HG02852 (cell line): ENCODE measurements around the gene SETD1A.

ENCODE experiments used
- ATAC-seq: cut with Tn5 transposase; IDR thresholded peaks from one replicate; pipeline ENCODE4 v1.9.1; 2021; ENCODE audit warnings: mild to moderate bottlenecking, moderate library complexity; ENCODE audit not compliant: unreplicated experiment

SETD1A gene

GRCh38 chr16:30980434-30980833 is 22.9 kb downstream of the SETD1A start:
- no peak for ATAC-seq

- no peak for ATAC-seq
Observed at GRCh38 chr16:30980959-30981358, 23.4 kb downstream of the SETD1A start.

GRCh38 chr16:30982548-30983288 is 25.2 kb downstream of the SETD1A start:
- no peak for ATAC-seq

DNA sequence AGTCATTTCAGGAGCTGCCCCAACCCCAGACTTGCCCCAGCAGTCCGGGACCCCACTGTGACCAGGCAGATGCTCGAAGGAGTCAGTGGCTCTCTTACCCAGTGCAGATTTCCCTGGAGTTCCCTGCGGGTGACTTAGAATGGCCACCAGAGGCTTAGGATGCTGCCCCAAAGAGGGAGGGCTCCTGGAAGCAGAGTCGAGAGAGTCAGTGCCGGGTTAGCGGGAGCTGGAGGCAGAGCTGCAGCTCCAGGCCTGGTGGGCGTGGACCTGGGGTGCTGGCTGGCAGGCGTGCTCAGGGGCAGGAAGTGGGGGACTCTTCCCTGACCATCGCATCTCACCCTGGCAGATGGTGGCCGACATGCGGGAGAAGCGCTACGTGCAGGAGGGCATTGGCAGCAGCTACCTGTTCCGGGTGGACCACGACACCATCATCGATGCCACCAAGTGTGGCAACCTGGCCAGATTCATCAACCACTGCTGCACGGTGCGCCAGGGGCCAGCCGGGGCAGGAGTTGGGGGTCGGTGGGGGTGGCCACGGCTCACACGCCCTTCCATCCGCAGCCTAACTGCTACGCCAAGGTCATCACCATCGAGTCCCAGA is 25.8 kb downstream of the SETD1A start:
- no peak for ATAC-seq

GRCh38 chr16:30983898-30984610 is 26.5 kb downstream of the SETD1A start:
- no peak for ATAC-seq

- peak; percentile 62 for ATAC-seq
Observed at GRCh38 chr16:30984669-30985400, 27.3 kb downstream of the SETD1A start, which contains the start of gene HSD3B7. Gene HSD3B7, plus strand, starts transcription at chr16:30985207. Its CDS starts 452 bp downstream, at chr16:30985659.

DNA sequence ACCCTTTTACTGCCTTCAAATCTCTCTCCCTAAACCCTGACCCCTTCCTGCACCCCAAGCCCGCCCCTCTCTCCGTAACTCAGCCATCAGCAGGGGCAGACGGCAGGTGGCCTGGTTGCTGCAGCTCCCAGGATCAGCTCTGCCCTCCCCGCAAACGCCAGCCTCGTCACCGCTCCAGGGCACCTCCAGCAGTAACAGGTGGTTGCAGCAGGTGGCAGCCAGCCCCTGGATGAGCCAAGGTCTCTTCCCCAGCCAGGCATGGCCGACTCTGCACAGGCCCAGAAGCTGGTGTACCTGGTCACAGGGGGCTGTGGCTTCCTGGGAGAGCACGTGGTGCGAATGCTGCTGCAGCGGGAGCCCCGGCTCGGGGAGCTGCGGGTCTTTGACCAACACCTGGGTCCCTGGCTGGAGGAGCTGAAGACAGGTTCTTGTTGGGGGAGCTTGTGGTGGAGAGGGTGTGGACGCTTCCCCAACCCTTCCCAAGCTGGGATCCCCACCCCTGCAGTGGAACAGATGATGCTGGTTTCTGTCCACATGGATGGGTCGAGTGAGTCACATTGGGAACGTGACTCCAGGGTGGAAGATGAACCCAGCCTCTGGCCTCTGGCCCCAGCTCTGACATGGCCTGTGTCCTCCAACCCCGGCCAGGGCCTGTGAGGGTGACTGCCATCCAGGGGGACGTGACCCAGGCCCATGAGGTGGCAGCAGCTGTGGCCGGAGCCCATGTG is 28.0 kb downstream of the SETD1A start:
- no peak for ATAC-seq

GRCh38 chr16:30986129-30986991 is 28.8 kb downstream of the SETD1A start:
- no peak for ATAC-seq

DNA sequence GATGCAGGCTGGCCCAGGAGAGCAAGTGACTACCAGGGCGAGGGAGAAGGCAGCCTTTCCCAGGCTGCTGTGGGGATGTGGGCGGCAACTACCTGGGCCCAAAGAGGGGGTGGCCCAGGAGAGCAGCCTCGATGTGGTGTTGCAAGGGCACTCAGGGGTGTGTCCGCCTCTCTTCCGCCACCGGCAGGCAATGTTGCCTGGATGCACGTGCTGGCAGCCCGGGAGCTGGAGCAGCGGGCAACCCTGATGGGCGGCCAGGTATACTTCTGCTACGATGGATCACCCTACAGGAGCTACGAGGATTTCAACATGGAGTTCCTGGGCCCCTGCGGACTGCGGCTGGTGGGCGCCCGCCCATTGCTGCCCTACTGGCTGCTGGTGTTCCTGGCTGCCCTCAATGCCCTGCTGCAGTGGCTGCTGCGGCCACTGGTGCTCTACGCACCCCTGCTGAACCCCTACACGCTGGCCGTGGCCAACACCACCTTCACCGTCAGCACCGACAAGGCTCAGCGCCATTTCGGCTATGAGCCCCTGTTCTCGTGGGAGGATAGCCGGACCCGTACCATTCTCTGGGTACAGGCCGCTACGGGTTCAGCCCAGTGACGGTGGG is 30.1 kb downstream of the SETD1A start:
- no peak for ATAC-seq

DNA sequence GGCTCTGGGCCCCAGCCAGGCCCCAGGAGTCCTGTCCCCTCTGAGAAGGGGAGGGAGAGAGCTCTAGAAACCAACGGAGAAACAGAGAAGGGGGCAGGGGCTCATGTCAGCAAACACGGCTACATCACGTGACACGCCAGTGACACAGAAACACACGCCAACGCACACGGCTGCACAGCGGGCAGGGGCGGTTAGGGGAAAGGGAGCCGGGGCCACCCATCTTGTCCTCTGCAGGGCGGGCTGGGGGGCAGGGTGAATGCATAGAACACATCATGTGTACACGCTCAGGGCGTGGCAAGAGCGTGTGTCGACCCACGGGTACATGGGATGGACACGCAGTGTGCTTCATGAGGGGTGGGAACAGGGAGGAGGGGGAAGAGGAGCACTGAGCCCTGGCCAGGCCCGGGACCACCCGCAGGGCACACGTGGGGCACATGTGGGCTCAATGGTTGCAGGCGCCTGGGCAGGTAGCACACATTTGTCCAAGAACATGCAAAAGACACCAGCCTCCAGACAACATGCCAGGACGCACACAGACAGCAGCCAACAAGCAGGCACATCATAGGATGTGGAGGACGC is 32.0 kb downstream of the SETD1A start:
- no peak for ATAC-seq

DNA sequence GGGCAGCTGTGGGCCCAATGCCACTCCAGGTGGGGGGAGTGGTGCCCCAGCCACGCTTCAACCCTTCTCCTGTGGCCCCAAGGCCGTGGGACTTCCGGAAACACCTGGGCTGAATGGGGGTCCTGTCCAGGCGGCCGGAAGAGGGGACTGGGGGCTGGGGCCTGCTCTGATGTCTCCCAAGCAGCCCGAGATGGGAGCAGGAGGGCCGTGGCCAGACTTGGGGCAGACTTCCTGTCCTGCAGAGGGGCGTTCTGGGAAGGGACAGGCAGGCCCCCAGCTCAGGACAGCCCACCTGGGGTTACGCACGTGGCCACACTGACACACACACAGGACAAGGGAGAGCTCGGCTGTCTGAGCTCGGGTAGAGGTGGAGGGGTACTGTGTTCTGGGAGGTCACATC is 32.6 kb downstream of the SETD1A start:
- ATAC-seq: no peak

GRCh38 chr16:30991052-30991451 is 33.5 kb downstream of the SETD1A start:
- ATAC-seq: no peak

GRCh38 chr16:30992276-30992780 is 34.8 kb downstream of the SETD1A start:
- ATAC-seq: no peak

GRCh38 chr16:30992931-30993816 is 35.6 kb downstream of the SETD1A start:
- no peak for ATAC-seq

DNA sequence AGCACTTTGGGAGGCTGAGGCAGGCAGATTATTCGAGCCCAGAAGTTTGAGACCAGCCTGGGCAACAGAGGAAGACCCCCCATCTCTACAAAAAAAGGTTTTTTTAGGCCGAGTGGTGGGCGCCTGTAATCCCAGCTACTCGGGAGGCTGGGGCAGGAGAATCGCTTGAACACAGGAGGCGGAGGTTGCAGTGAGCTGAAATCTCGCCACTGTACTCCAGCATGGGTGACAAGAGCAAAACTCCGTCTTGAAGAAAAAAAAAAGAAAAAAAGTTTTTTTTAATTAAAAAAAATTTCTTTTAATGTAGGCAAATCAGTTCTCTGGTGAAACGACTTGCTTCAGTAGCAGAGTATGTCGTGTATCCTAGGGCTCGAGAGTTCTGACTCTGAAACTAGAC is 38.4 kb downstream of the SETD1A start:
- ATAC-seq: no peak

DNA sequence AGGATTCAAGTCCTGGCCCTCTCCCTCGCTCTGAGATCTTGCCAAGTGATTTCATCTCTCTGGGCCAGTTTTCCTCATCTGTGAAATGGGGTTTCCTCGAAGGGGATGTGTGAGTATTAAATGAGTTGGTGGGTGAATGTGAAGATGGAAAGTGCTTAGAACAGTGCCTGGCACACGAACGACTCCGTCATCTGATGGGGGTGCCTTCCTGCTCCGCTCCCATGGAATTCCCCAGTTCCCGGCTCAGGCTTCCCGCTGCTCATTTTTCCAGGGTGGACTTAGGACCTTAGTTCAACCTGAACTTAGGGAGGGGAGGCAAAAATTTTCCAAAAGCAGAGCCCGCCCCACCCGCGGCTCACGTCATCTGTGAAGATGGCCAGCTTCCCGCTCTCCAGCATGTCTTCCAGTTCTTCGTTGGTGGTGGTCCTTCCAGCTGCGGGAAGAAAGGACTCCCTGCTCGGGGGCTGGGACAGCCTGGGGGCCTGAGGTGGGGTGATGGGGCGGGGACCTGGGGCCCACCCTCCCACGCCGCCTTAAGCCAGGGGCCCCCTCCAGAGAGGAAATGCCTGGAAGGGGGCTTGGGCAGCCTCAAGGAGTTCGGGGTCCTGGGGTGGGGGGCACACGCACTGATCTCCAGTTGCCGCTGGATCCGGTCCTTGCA is 38.9 kb downstream of the SETD1A start:
- no peak for ATAC-seq
